AG09319 (cell line): ENCODE data around the gene RAB40C.

Experiments
- DNase-seq: peaks from one replicate; pipeline ENCODE4 v3.0.0-alpha.2; 2010; ENCODE audit warnings: low read depth; ENCODE audit errors: extremely low read depth
- TF ChIP-seq, protein P1 (sequence below): IDR thresholded peaks from 2 replicates; pipeline ENCODE4 v1.5.1; 2011; ENCODE audit warnings: low read depth, mild to moderate bottlenecking, inconsistent platforms, low read length, moderate library complexity

The RAB40C gene

DNA sequence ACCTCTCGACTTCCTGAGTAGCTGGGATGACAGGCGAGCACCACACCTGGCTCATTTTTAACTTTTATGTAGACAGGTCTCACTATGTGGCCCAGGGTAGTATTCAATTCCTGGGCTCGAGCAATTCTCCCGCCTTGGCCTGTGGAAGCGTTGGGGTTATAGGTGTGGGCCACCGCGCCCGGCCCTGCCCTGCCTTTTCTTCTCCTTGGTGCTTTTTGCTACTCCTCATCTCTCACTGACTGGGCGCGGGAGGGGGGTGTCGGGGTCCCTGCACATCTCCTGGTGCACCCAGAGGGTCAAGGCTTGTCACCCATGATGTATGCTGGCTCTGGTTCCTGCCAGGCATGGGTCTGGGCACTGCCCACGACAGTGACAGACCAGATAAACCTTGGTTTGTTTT, 54.7 kb downstream of the RAB40C start:
- DNase-seq: no peak
- TF ChIP-seq, protein P1, sequence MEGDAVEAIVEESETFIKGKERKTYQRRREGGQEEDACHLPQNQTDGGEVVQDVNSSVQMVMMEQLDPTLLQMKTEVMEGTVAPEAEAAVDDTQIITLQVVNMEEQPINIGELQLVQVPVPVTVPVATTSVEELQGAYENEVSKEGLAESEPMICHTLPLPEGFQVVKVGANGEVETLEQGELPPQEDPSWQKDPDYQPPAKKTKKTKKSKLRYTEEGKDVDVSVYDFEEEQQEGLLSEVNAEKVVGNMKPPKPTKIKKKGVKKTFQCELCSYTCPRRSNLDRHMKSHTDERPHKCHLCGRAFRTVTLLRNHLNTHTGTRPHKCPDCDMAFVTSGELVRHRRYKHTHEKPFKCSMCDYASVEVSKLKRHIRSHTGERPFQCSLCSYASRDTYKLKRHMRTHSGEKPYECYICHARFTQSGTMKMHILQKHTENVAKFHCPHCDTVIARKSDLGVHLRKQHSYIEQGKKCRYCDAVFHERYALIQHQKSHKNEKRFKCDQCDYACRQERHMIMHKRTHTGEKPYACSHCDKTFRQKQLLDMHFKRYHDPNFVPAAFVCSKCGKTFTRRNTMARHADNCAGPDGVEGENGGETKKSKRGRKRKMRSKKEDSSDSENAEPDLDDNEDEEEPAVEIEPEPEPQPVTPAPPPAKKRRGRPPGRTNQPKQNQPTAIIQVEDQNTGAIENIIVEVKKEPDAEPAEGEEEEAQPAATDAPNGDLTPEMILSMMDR: no peak

DNA sequence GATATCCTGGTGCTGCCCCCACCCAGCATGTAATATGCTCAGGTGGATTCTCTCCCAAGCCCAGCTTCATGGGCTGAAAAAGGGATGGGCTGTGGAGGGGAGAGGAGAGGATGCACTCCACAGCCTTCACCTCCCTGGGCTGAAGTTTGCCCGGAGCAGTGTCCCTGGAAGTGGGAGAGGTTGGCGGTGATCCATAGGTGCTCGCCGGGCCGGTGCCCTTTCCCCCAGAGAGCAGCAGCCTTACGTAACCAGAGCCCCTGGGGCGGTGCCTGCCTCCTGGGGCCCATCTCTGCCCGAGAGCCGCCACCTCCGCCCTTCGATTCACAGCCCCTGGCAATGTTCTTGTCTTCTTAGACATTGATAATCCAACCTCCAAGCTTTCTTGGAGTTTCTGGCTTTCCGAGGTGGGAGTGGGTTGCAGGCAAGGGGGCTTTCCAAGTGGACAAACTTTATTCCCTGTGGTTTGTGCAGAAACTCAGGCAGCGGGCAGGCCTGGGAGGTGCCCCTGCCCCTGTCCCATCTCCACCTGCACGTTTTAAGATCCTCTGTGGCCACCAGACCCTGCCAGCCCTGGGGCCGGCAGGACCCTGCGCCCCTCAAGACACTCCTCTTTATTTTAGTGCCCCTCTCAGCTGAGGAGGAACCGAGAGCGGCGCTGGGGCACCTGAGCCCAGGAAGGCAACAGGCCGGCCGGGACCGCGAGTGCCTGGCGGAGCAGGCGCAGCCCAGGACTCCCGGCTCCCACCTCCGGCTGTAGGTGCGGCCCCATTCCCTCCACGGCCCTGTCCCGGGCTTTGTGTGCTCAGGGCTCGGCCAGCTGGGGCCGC, 56.2 kb downstream of the RAB40C start:
- DNase-seq: no peak
- TF ChIP-seq, protein P1: no peak

DNA sequence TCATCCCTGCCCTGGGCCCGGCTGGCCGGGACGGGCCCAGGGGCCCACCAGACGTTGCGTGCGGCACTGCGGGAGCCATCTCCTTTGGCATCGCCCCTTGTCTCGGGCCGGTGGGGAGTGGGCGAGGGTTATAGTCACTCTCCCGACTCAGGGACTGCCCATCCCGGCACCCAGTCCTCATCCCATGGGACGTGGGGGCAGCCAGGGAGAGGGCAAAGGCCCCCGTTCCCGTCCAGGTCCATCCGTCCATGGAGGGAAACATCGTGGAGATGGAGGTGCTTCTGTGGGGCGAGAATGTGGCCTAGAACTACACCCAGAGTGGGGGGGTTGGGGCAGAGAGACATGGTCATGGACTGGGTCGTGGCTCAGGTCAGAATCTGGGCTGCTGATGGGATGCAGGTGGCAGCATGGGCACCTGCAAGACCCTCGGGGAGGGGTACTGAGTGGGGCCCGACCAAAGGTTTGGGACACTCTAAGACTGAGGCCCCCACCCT, 56.9 kb downstream of the RAB40C start:
- no peak for DNase-seq
- TF ChIP-seq, protein P1: no peak

DNA sequence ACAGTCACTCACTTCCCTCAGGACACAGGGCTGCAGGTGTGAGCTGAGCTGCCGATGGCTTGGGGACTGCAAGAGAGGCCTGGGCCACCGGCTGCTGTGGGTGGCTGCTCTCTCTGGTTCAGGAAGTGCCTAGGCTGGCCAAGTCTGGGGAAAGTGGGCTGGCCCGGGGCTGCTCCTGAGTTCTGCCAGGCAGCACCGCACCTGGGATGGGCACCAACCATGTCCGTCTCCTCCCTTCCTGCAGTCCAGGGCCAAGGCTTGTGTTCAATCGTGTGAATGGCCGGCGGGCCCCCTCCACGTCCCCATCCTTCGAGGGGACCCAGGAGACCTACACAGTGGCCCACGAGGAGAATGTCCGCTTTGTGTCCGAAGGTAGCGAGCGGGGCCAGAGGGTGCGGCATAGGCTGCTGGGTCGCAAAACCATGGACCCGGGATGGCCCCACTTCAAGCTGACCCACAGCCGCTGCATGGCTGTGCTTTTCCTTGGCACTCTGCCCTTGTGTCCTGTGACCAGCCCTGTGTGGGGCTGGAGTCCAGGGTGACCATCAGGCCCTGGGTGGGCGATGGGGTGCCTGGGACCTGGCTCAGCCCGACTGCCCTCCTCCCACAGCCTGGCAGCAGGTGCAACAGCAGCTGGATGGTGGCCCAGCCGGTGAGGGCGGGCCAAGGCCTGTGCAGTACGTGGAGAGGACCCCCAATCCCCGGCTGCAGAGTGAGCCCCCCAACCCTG, 57.5 kb downstream of the RAB40C start:
- TF ChIP-seq, protein P1: no peak

DNA sequence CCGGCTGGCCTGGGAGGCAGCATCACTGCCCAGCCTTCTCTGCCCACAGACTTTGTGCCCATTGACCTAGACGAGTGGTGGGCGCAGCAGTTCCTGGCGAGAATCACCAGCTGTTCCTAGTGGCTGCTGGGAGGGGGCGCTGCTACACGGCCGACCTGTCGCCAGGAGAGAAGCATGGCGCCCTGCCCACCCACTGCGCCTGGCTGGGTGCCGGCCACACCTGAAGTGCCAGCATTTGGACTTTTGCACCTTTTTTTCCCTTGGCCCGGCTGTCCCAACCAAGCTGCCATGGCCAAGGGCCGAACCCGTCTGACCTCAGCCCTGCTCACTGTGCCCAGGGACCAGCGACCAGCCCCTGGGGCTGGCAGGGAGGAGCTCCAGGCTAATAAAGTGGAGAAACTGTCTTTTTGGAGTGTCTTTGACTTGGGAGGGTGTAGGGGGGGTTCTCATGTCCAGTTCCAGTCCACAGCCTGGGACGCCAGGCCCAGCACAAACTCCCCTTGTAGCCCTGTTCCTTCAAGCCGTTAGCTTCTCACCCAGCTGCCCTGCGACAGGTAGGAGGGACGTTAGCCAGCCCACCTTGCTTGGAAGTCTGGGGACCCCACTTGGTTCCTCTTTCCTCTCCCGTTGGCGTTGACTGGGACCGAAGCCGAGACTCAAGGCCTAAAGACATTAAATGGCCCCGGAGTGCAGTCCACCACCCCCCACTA, 58.4 kb downstream of the RAB40C start:
- TF ChIP-seq, protein P1: peak; percentile 43
- no peak for DNase-seq

More for the DNA sequence above, 57.5 kb downstream of the RAB40C start:
- DNase-seq: no peak

DNA sequence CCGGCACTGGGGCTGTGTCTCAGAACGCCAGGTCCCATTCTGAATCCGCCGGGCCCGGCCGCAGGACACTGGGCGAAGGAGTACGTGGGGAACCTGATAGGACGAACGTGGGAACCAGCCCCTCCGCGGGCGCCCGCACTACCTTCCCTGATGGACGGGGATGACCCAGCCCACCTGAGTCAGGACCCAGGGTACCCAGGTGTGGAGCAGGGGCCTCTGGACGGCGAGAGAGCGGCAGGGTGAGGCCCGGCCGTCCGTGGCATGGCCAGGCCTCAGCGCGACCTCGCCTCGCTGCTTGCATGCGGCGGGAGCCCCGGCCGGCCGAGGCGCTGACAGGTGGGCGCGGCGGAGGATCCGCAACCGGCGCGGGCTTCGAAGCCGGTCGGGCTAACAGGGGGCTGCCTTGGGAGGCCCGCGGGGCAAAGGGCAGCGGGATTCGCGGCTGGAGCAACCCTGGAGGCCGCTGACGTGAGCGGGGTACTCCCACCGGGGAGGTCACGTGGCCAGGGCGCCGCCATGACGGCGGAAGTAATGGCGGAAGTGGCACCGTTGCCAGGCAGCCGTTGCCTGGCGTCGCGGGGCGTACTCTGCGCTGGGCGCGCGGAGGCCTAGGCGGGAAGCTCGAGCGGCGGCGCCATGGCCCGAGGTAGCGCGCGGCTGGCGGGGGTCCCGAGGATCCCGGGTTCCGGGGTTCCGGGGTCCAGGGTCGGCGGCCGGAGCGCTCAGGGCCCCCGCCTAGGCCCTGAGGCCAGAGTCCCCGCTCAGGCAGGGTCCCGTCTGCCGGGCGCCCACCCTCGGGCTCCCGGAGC, 59.1 kb downstream of the RAB40C start, which contains the start of gene WDR90:
TSS of gene WDR90 (plus strand) at position 585 of the 809 bp plus-strand sequence. CDS start at position 637, 52 bp downstream.
- peak; percentile 70 for DNase-seq
- TF ChIP-seq, protein P1: no peak
